Osteocyte (in vitro differentiated cells): ENCODE data around the gene TSC22D2. TPM values are rescaled to one million over a fixed set of nuclear protein-coding genes. Genes with fewer than 3 reads are reported as not detected.

Experiments used
- DNase-seq: peaks from one replicate; pipeline ENCODE4 v3.0.0; 2021; ENCODE audit warnings: mixed read lengths; ENCODE audit not compliant: unreplicated experiment; ENCODE audit errors: extremely low spot score
- H3K27ac Mint-ChIP-seq: one replicate; pipeline ENCODE4 v1.8.0; 2021; ENCODE audit warnings: mild to moderate bottlenecking, mixed read lengths; ENCODE audit not compliant: unreplicated experiment
- H3K27me3 Mint-ChIP-seq: one replicate; pipeline ENCODE4 v1.8.0; 2021; ENCODE audit warnings: mixed read lengths; ENCODE audit not compliant: unreplicated experiment
- H3K36me3 Mint-ChIP-seq: one replicate; pipeline ENCODE4 v1.8.0; 2021; ENCODE audit warnings: mixed read lengths; ENCODE audit not compliant: unreplicated experiment
- H3K4me1 Mint-ChIP-seq: one replicate; pipeline ENCODE4 v1.8.0; 2021; ENCODE audit warnings: mixed read lengths; ENCODE audit not compliant: unreplicated experiment
- H3K4me3 Mint-ChIP-seq: one replicate; pipeline ENCODE4 v1.8.0; 2021; ENCODE audit warnings: mild to moderate bottlenecking, moderate library complexity, mixed read lengths; ENCODE audit not compliant: unreplicated experiment
- H3K9me3 Mint-ChIP-seq: one replicate; pipeline ENCODE4 v1.8.0; 2021; ENCODE audit warnings: mixed read lengths; ENCODE audit not compliant: unreplicated experiment
- CTCF ChIP-seq: fragments of 200-600 bp; sonication (generic); IDR thresholded peaks from 2 replicates; pipeline ENCODE4 v1.5.0; 2021; ENCODE audit warnings: antibody characterized with exemption, mild to moderate bottlenecking, moderate library complexity
- total RNA-seq: library from RNA; stranded (reverse); gene quantifications from 2 replicates; pipeline ENCODE4 v1.2.1, GENCODE V29; 2021

The TSC22D2 gene
- total RNA-seq, 1 donor from 2014 or later, result 51.3 TPM

DNA sequence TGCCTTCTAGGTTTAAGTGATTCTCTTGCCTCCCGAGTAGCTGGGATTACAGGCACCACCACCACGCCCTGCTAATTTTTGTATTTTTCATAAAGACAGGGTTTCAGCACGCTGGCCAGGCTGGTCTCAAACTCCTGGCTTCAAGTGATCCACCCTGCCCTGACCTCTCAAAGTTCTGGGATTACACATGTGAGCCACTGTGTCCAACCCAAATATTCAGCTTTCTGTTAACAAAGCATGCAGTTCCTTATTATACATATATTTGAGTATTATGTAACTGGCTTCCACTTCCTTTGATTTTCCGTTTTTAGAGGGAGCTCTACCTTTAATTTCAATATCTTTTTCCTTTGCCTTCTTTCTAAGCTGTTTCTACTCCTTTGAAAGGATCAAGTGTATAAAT, 26.1 kb downstream of the TSC22D2 start:
- Mint-ChIP-seq H3K4me1 (peaks cover 34% of the 10 kb centered on the region), H3K27me3 (no peaks in the 10 kb centered on the region), H3K9me3 (no peaks in the 10 kb centered on the region), H3K27ac (peak overlapping the region; percentile 54), H3K36me3 (peaks cover 10% of the 10 kb centered on the region), H3K4me3 (no peak overlapping the region)
- TF ChIP-seq CTCF, result no peak
- DNase-seq, result no peak

- H3K27me3 Mint-ChIP-seq, result no peaks in the 10 kb centered on the region
- H3K36me3 Mint-ChIP-seq, result peaks cover 5% of the 10 kb centered on the region
- TF ChIP-seq CTCF, result no peak
- DNase-seq, result no peak
- H3K27ac Mint-ChIP-seq, result no peak overlapping the region
- H3K4me1 Mint-ChIP-seq, result peaks cover 41% of the 10 kb centered on the region
- H3K9me3 Mint-ChIP-seq, result no peaks in the 10 kb centered on the region
- no peak overlapping the region for H3K4me3 Mint-ChIP-seq
These were observed 28.1 kb downstream of the TSC22D2 start for GRCh38 chr3:150436161-150436560.

DNA sequence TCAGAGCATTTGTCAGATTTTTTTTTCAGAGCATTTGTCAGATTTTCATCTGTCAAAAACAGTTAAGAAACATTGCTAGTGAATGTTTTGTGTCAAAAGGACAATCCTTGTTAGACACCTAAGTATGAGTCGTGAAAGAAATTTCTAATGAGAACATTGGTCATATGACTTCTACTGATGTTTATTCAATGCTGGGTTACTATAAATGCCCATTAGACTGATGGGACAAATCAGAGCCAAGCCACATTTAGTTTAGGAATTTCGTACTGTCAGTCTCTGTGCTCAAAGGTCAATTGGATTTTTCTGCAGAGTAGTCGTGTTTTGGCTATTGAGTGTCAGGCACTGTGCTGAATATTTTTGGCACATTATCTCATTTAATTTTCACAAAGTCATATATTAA, 31.6 kb downstream of the TSC22D2 start:
- no peak overlapping the region for H3K4me3 Mint-ChIP-seq
- DNase-seq, result no peak
- no peak overlapping the region for H3K27ac Mint-ChIP-seq
- H3K4me1 Mint-ChIP-seq, result peaks cover 57% of the 10 kb centered on the region
- H3K36me3 Mint-ChIP-seq, result peaks cover 23% of the 10 kb centered on the region
- no peak for TF ChIP-seq CTCF
- no peaks in the 10 kb centered on the region for H3K27me3 Mint-ChIP-seq
- no peaks in the 10 kb centered on the region for H3K9me3 Mint-ChIP-seq

DNA sequence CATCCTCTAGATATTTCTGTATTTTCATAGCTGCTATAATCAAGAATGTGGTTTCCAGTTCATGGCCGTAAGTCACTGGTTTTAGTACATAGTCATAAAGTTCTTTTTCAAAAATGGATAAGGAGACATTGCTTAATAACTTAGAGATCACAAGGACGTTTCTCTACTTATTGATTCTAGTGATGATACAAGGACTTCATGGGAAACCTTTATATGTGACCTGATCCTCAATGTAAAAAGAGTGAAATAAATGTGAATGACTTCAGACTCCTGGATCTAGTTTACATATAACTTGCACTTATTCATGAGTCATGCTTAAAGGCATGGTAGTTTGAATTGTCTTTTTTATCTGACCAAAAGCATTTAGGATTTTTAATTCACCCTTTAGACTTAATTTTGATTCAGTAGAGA, 35.2 kb downstream of the TSC22D2 start:
- H3K27ac Mint-ChIP-seq, result peak overlapping the region; percentile 85
- DNase-seq, result no peak
- H3K4me1 Mint-ChIP-seq, result peaks cover 67% of the 10 kb centered on the region
- no peaks in the 10 kb centered on the region for H3K27me3 Mint-ChIP-seq
- no peaks in the 10 kb centered on the region for H3K9me3 Mint-ChIP-seq
- no peak for TF ChIP-seq CTCF
- H3K36me3 Mint-ChIP-seq, result peaks cover 33% of the 10 kb centered on the region
- no peak overlapping the region for H3K4me3 Mint-ChIP-seq

GRCh38 chr3:150444371-150444770, 36.3 kb downstream of the TSC22D2 start:
- H3K27ac Mint-ChIP-seq, result no peak overlapping the region
- TF ChIP-seq CTCF, result no peak
- no peaks in the 10 kb centered on the region for H3K27me3 Mint-ChIP-seq
- peaks cover 33% of the 10 kb centered on the region for H3K36me3 Mint-ChIP-seq
- no peaks in the 10 kb centered on the region for H3K9me3 Mint-ChIP-seq
- no peak overlapping the region for H3K4me3 Mint-ChIP-seq
- no peak for DNase-seq
- peaks cover 66% of the 10 kb centered on the region for H3K4me1 Mint-ChIP-seq
